ENCODE data around the gene MAPK10.

DNA sequence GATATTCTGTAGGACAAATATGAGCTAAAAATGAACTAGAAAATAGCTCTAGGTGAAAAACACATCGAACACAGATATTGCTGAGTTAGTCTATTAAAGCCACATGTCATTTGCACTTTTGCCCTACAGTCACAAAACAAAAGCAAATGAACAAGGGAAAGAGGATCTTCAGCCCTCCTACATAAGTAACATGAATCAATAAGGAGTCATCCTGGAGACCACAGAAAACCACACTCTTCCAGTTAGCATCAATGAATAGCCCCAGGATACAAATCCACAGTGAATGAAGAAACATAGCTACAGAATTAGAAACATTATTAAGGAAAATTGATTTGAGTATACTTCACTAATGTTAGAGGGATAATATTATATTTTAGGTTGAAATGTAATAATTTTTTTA is 311.4 kb downstream of the MAPK10 start:
- TF ChIP-seq, protein P1, sequence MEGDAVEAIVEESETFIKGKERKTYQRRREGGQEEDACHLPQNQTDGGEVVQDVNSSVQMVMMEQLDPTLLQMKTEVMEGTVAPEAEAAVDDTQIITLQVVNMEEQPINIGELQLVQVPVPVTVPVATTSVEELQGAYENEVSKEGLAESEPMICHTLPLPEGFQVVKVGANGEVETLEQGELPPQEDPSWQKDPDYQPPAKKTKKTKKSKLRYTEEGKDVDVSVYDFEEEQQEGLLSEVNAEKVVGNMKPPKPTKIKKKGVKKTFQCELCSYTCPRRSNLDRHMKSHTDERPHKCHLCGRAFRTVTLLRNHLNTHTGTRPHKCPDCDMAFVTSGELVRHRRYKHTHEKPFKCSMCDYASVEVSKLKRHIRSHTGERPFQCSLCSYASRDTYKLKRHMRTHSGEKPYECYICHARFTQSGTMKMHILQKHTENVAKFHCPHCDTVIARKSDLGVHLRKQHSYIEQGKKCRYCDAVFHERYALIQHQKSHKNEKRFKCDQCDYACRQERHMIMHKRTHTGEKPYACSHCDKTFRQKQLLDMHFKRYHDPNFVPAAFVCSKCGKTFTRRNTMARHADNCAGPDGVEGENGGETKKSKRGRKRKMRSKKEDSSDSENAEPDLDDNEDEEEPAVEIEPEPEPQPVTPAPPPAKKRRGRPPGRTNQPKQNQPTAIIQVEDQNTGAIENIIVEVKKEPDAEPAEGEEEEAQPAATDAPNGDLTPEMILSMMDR (conservative IDR thresholded peaks at IDR 0.05 in 1 of 2, IDR thresholded peaks at IDR 0.05 in 1 of 2; ENCODE audit: low read depth in 1 of 2, low read length in 2 of 2): no peak
- no peak for TF ChIP-seq EZH2 (IDR thresholded peaks at IDR 0.05; ENCODE audit: low read length, missing control alignments)

Measured in fibroblast of lung (primary cell).